HepG2 (cell line): ENCODE results near the gene ALDH4A1. TPM values are rescaled to one million over a fixed set of nuclear protein-coding genes. Genes with fewer than 3 reads are reported as not detected.

ENCODE experiments used
- ATAD3A ChIP-seq: sonication (generic); formaldehyde crosslinking; IDR thresholded peaks from 2 replicates; pipeline ENCODE4 v1.4.0; 2020; ENCODE audit warnings: missing genetic modification reagents
- PPARG ChIP-seq: conservative IDR thresholded peaks from 2 replicates; pipeline ENCODE4 v1.6.1; 2016; ENCODE audit warnings: missing biosample characterization, missing genetic modification reagents
- SP140L ChIP-seq: sonication (generic); formaldehyde crosslinking; IDR thresholded peaks from 2 replicates; pipeline ENCODE4 v1.4.0; 2020; ENCODE audit warnings: missing genetic modification reagents, borderline replicate concordance
- ZBTB7A ChIP-seq: sonication (generic); formaldehyde crosslinking; IDR thresholded peaks from 2 replicates; pipeline ENCODE4 v1.8.0; 2022; ENCODE audit warnings: mild to moderate bottlenecking, missing genetic modification reagents
- ZNF768 ChIP-seq: sonication (generic); formaldehyde crosslinking; IDR thresholded peaks from 2 replicates; pipeline ENCODE4 v1.4.0; 2020; ENCODE audit warnings: missing genetic modification reagents
- polyA plus RNA-seq, 8 experiments: library from polyadenylated mRNA; depleted of rRNA in 3 of 8; stranded (reverse) in 7 of 8; unstranded in 1 of 8; fragments of >200 nt; fragmentation: Illumina TruSeq in 4 of 8; extraction: Trizol in 4 of 8; gene quantifications; 2 replicates each; pipeline versions ENCODE4 v1.2.1 to v1.2.3, GENCODE V29; 2011 to 2016; ENCODE audit warnings: low read depth in 4 of 8, missing spikeins in 1 of 8, mixed read lengths in 1 of 8; ENCODE audit not compliant: insufficient read depth in 1 of 8
- total RNA-seq, 5 experiments: library from RNA; depleted of rRNA; stranded (reverse); fragments of >200 nt; fragmentation: Illumina TruSeq; extraction: Trizol; gene quantifications; 2 replicates each; pipeline ENCODE4 v1.2.3, GENCODE V29; 2016; ENCODE audit warnings: low read depth in 1 of 5
- TF ChIP-seq, protein P1 (sequence below): sonication (generic); formaldehyde crosslinking; IDR thresholded peaks from 2 replicates; pipeline ENCODE4 v1.4.0; 2020; ENCODE audit warnings: missing genetic modification reagents
- TF ChIP-seq, protein P2 (sequence below): sonication (generic); formaldehyde crosslinking; IDR thresholded peaks from 2 replicates; pipeline ENCODE4 v1.5.0; 2020; ENCODE audit warnings: mild to moderate bottlenecking, missing genetic modification reagents
- TF ChIP-seq, protein P3 (sequence below): sonication (generic); formaldehyde crosslinking; IDR thresholded peaks from 2 replicates; pipeline ENCODE4 v1.4.0; 2020; ENCODE audit warnings: missing genetic modification reagents; ENCODE audit errors: not compliant biosample characterization
- TF ChIP-seq, protein P4 (sequence below): sonication (generic); formaldehyde crosslinking; IDR thresholded peaks from 2 replicates; pipeline ENCODE4 v1.5.1; 2020; ENCODE audit warnings: mild to moderate bottlenecking, missing genetic modification reagents, moderate library complexity
- TF ChIP-seq, protein P5 (sequence below): sonication (generic); formaldehyde crosslinking; conservative IDR thresholded peaks from 2 replicates; pipeline ENCODE4 v1.4.0; 2020; ENCODE audit warnings: missing genetic modification reagents
- TF ChIP-seq, protein P6 (sequence below): sonication (generic); formaldehyde crosslinking; IDR thresholded peaks from 2 replicates; pipeline ENCODE4 v1.4.0; 2020; ENCODE audit warnings: missing genetic modification reagents, borderline replicate concordance

The ALDH4A1 gene
- total and polyA plus RNA-seq, 2 of the 13 experiments (the other 11 are each of a cell fraction or from before 2014, with no cell fraction given): 76.4 to 240 TPM

DNA sequence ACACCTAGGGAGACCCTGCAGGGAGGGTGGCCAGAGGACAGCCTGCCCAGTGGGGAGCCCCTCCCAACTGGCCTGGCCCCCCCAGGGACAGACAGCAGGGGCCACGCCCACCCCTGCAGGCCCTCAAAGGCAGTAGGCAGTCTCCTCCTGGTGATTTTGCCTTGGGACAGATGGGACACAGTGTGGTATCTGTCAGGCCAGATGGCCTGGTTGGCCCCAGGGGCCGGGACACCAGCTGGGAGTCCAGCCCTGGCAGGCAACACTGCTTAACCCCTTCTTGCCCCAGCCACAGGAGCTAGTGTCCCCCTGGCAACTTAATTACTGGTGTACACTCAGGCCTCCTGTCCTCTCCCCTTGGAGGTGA, 36.3 kb upstream of the ALDH4A1 start (continued):
- TF ChIP-seq SP140L (CRISPR knock-in tag) (no peak), ZBTB7A (CRISPR knock-in tag) (no peak), ZNF768 (CRISPR knock-in tag) (no peak), ATAD3A (CRISPR knock-in tag) (no peak), PPARG (no peak)
- TF ChIP-seq, protein P1, sequence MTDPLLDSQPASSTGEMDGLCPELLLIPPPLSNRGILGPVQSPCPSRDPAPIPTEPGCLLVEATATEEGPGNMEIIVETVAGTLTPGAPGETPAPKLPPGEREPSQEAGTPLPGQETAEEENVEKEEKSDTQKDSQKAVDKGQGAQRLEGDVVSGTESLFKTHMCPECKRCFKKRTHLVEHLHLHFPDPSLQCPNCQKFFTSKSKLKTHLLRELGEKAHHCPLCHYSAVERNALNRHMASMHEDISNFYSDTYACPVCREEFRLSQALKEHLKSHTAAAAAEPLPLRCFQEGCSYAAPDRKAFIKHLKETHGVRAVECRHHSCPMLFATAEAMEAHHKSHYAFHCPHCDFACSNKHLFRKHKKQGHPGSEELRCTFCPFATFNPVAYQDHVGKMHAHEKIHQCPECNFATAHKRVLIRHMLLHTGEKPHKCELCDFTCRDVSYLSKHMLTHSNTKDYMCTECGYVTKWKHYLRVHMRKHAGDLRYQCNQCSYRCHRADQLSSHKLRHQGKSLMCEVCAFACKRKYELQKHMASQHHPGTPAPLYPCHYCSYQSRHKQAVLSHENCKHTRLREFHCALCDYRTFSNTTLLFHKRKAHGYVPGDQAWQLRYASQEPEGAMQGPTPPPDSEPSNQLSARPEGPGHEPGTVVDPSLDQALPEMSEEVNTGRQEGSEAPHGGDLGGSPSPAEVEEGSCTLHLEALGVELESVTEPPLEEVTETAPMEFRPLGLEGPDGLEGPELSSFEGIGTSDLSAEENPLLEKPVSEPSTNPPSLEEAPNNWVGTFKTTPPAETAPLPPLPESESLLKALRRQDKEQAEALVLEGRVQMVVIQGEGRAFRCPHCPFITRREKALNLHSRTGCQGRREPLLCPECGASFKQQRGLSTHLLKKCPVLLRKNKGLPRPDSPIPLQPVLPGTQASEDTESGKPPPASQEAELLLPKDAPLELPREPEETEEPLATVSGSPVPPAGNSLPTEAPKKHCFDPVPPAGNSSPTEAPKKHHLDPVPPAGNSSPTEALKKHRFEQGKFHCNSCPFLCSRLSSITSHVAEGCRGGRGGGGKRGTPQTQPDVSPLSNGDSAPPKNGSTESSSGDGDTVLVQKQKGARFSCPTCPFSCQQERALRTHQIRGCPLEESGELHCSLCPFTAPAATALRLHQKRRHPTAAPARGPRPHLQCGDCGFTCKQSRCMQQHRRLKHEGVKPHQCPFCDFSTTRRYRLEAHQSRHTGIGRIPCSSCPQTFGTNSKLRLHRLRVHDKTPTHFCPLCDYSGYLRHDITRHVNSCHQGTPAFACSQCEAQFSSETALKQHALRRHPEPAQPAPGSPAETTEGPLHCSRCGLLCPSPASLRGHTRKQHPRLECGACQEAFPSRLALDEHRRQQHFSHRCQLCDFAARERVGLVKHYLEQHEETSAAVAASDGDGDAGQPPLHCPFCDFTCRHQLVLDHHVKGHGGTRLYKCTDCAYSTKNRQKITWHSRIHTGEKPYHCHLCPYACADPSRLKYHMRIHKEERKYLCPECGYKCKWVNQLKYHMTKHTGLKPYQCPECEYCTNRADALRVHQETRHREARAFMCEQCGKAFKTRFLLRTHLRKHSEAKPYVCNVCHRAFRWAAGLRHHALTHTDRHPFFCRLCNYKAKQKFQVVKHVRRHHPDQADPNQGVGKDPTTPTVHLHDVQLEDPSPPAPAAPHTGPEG (CRISPR knock-in tag): no peak
- TF ChIP-seq, protein P2, sequence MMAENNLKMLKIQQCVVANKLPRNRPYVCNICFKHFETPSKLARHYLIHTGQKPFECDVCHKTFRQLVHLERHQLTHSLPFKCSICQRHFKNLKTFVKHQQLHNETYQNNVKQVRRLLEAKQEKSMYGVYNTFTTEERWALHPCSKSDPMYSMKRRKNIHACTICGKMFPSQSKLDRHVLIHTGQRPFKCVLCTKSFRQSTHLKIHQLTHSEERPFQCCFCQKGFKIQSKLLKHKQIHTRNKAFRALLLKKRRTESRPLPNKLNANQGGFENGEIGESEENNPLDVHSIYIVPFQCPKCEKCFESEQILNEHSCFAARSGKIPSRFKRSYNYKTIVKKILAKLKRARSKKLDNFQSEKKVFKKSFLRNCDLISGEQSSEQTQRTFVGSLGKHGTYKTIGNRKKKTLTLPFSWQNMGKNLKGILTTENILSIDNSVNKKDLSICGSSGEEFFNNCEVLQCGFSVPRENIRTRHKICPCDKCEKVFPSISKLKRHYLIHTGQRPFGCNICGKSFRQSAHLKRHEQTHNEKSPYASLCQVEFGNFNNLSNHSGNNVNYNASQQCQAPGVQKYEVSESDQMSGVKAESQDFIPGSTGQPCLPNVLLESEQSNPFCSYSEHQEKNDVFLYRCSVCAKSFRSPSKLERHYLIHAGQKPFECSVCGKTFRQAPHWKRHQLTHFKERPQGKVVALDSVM (CRISPR knock-in tag): peak; percentile 36; the same call in 1 of the 2 replicates
- TF ChIP-seq, protein P3, sequence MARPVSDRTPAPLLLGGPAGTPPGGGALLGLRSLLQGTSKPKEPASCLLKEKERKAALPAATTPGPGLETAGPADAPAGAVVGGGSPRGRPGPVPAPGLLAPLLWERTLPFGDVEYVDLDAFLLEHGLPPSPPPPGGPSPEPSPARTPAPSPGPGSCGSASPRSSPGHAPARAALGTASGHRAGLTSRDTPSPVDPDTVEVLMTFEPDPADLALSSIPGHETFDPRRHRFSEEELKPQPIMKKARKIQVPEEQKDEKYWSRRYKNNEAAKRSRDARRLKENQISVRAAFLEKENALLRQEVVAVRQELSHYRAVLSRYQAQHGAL (CRISPR knock-in tag): no peak
- TF ChIP-seq, protein P4, sequence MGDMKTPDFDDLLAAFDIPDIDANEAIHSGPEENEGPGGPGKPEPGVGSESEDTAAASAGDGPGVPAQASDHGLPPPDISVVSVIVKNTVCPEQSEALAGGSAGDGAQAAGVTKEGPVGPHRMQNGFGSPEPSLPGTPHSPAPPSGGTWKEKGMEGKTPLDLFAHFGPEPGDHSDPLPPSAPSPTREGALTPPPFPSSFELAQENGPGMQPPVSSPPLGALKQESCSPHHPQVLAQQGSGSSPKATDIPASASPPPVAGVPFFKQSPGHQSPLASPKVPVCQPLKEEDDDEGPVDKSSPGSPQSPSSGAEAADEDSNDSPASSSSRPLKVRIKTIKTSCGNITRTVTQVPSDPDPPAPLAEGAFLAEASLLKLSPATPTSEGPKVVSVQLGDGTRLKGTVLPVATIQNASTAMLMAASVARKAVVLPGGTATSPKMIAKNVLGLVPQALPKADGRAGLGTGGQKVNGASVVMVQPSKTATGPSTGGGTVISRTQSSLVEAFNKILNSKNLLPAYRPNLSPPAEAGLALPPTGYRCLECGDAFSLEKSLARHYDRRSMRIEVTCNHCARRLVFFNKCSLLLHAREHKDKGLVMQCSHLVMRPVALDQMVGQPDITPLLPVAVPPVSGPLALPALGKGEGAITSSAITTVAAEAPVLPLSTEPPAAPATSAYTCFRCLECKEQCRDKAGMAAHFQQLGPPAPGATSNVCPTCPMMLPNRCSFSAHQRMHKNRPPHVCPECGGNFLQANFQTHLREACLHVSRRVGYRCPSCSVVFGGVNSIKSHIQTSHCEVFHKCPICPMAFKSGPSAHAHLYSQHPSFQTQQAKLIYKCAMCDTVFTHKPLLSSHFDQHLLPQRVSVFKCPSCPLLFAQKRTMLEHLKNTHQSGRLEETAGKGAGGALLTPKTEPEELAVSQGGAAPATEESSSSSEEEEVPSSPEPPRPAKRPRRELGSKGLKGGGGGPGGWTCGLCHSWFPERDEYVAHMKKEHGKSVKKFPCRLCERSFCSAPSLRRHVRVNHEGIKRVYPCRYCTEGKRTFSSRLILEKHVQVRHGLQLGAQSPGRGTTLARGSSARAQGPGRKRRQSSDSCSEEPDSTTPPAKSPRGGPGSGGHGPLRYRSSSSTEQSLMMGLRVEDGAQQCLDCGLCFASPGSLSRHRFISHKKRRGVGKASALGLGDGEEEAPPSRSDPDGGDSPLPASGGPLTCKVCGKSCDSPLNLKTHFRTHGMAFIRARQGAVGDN: peak; percentile 55
- TF ChIP-seq, protein P5, sequence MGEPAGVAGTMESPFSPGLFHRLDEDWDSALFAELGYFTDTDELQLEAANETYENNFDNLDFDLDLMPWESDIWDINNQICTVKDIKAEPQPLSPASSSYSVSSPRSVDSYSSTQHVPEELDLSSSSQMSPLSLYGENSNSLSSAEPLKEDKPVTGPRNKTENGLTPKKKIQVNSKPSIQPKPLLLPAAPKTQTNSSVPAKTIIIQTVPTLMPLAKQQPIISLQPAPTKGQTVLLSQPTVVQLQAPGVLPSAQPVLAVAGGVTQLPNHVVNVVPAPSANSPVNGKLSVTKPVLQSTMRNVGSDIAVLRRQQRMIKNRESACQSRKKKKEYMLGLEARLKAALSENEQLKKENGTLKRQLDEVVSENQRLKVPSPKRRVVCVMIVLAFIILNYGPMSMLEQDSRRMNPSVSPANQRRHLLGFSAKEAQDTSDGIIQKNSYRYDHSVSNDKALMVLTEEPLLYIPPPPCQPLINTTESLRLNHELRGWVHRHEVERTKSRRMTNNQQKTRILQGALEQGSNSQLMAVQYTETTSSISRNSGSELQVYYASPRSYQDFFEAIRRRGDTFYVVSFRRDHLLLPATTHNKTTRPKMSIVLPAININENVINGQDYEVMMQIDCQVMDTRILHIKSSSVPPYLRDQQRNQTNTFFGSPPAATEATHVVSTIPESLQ (CRISPR knock-in tag): no peak
- TF ChIP-seq, protein P6, sequence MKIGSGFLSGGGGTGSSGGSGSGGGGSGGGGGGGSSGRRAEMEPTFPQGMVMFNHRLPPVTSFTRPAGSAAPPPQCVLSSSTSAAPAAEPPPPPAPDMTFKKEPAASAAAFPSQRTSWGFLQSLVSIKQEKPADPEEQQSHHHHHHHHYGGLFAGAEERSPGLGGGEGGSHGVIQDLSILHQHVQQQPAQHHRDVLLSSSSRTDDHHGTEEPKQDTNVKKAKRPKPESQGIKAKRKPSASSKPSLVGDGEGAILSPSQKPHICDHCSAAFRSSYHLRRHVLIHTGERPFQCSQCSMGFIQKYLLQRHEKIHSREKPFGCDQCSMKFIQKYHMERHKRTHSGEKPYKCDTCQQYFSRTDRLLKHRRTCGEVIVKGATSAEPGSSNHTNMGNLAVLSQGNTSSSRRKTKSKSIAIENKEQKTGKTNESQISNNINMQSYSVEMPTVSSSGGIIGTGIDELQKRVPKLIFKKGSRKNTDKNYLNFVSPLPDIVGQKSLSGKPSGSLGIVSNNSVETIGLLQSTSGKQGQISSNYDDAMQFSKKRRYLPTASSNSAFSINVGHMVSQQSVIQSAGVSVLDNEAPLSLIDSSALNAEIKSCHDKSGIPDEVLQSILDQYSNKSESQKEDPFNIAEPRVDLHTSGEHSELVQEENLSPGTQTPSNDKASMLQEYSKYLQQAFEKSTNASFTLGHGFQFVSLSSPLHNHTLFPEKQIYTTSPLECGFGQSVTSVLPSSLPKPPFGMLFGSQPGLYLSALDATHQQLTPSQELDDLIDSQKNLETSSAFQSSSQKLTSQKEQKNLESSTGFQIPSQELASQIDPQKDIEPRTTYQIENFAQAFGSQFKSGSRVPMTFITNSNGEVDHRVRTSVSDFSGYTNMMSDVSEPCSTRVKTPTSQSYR: no peak
